Choroid plexus epithelial cell (primary cell): ENCODE data around the gene ACTL10.
"Not testable (repeated sequence)": the region's sequence is repeated elsewhere in the genome, so short reads cannot be mapped to it uniquely, and the experiment has no call there.

Source experiments
- DNase-seq: peaks from one replicate; pipeline ENCODE4 v3.0.0-alpha.2; 2010; ENCODE audit warnings: low read depth
- H3K4me3 ChIP-seq: 2 replicates; pipeline ENCODE4 v1.5.1; 2011; ENCODE audit warnings: low read depth, mild to moderate bottlenecking, control low read depth, low read length, moderate library complexity
- CTCF ChIP-seq: conservative IDR thresholded peaks from 2 replicates; pipeline ENCODE4 v1.5.1; 2011; ENCODE audit warnings: low read depth, mild to moderate bottlenecking, control low read depth, inconsistent platforms, low read length, moderate library complexity

The ACTL10 gene

GRCh38 chr20:33645072-33645358 lies 21.7 kb upstream of the ACTL10 start:
- no peak overlapping the region for H3K4me3 ChIP-seq
- no peak for TF ChIP-seq CTCF
- no peak for DNase-seq

- TF ChIP-seq CTCF: no peak
- no peak overlapping the region for H3K4me3 ChIP-seq
- DNase-seq: no peak
Measured at GRCh38 chr20:33645396-33645795, 21.3 kb upstream of the ACTL10 start.

- no peak for TF ChIP-seq CTCF
- no peak for DNase-seq
- no peak overlapping the region for H3K4me3 ChIP-seq
Measured at GRCh38 chr20:33646191-33646590, 20.6 kb upstream of the ACTL10 start.

GRCh38 chr20:33646959-33647602 lies 19.7 kb upstream of the ACTL10 start:
- not testable (repeated sequence) for H3K4me3 ChIP-seq, DNase-seq

- peak; percentile 69 for DNase-seq
Measured at GRCh38 chr20:33647603-33648395, 18.9 kb upstream of the ACTL10 start.

GRCh38 chr20:33648396-33649004 lies 18.2 kb upstream of the ACTL10 start:
- TF ChIP-seq CTCF: no peak
- DNase-seq: no peak
- no peak overlapping the region for H3K4me3 ChIP-seq

More at GRCh38 chr20:33647603-33648395, 18.9 kb upstream of the ACTL10 start:
- no peak overlapping the region for H3K4me3 ChIP-seq
- TF ChIP-seq CTCF: no peak

- no peak for DNase-seq
- H3K4me3 ChIP-seq: no peak overlapping the region
- TF ChIP-seq CTCF: no peak
Measured at GRCh38 chr20:33649201-33649681, 17.5 kb upstream of the ACTL10 start.
